Activated naive CD4-positive, alpha-beta T cell treated with anti-CD3 and anti-CD28 coated beads, Interleukin-2, amount 50 U/mL, for 24 hours (primary cell): ENCODE results near the gene KCNE1.

Experiments
- H3K27ac Mint-ChIP-seq: one replicate; pipeline ENCODE4 v1.8.0; 2021; ENCODE audit warnings: mild to moderate bottlenecking, mixed read lengths
- H3K27me3 Mint-ChIP-seq: one replicate; pipeline ENCODE4 v1.8.0; 2021; ENCODE audit warnings: mixed read lengths
- H3K36me3 Mint-ChIP-seq: one replicate; pipeline ENCODE4 v1.8.0; 2021; ENCODE audit warnings: mixed read lengths
- H3K4me1 Mint-ChIP-seq: one replicate; pipeline ENCODE4 v1.8.0; 2021; ENCODE audit warnings: mixed read lengths
- H3K4me3 Mint-ChIP-seq: one replicate; pipeline ENCODE4 v1.8.0; 2021; ENCODE audit warnings: mild to moderate bottlenecking, mixed read lengths
- H3K9me3 Mint-ChIP-seq: one replicate; pipeline ENCODE4 v1.8.0; 2021; ENCODE audit warnings: mixed read lengths

The KCNE1 gene

GRCh38 chr21:34524646-34525601, 12.9 kb upstream of the KCNE1 start:
- peaks cover 46% of the 10 kb centered on the region for H3K4me1 Mint-ChIP-seq
- H3K27ac Mint-ChIP-seq, result peak overlapping the region; percentile 63
- H3K27me3 Mint-ChIP-seq, result no peaks in the 10 kb centered on the region
- H3K9me3 Mint-ChIP-seq, result no peaks in the 10 kb centered on the region
- peaks cover 7% of the 10 kb centered on the region for H3K36me3 Mint-ChIP-seq
- H3K4me3 Mint-ChIP-seq, result no peak overlapping the region

GRCh38 chr21:34523019-34523555, 11.1 kb upstream of the KCNE1 start:
- H3K27me3 Mint-ChIP-seq, result no peaks in the 10 kb centered on the region
- no peaks in the 10 kb centered on the region for H3K9me3 Mint-ChIP-seq
- peaks cover 44% of the 10 kb centered on the region for H3K4me1 Mint-ChIP-seq
- no peak overlapping the region for H3K4me3 Mint-ChIP-seq
- H3K36me3 Mint-ChIP-seq, result peaks cover 7% of the 10 kb centered on the region
- peak overlapping the region; percentile 1 for H3K27ac Mint-ChIP-seq

GRCh38 chr21:34522284-34522683, 10.3 kb upstream of the KCNE1 start:
- no peak overlapping the region for H3K4me3 Mint-ChIP-seq
- peaks cover 44% of the 10 kb centered on the region for H3K4me1 Mint-ChIP-seq
- no peak overlapping the region for H3K27ac Mint-ChIP-seq
- no peaks in the 10 kb centered on the region for H3K9me3 Mint-ChIP-seq
- H3K27me3 Mint-ChIP-seq, result no peaks in the 10 kb centered on the region
- H3K36me3 Mint-ChIP-seq, result peaks cover 11% of the 10 kb centered on the region

GRCh38 chr21:34521561-34521960, 9.6 kb upstream of the KCNE1 start:
- Mint-ChIP-seq H3K27ac (no peak overlapping the region), H3K27me3 (no peaks in the 10 kb centered on the region), H3K4me1 (peaks cover 39% of the 10 kb centered on the region), H3K4me3 (no peak overlapping the region), H3K9me3 (no peaks in the 10 kb centered on the region), H3K36me3 (peaks cover 11% of the 10 kb centered on the region)

- no peak overlapping the region for H3K4me3 Mint-ChIP-seq
Observed at GRCh38 chr21:34520764-34521508, 8.9 kb upstream of the KCNE1 start.

GRCh38 chr21:34520281-34520680, 8.3 kb upstream of the KCNE1 start:
- H3K4me3 Mint-ChIP-seq, result no peak overlapping the region
- no peaks in the 10 kb centered on the region for H3K9me3 Mint-ChIP-seq
- peaks cover 11% of the 10 kb centered on the region for H3K36me3 Mint-ChIP-seq
- H3K27ac Mint-ChIP-seq, result no peak overlapping the region
- H3K4me1 Mint-ChIP-seq, result peaks cover 26% of the 10 kb centered on the region
- no peaks in the 10 kb centered on the region for H3K27me3 Mint-ChIP-seq

More at GRCh38 chr21:34520764-34521508, 8.9 kb upstream of the KCNE1 start:
- H3K4me1 Mint-ChIP-seq, result peaks cover 33% of the 10 kb centered on the region
- no peaks in the 10 kb centered on the region for H3K9me3 Mint-ChIP-seq
- H3K27ac Mint-ChIP-seq, result no peak overlapping the region
- no peaks in the 10 kb centered on the region for H3K27me3 Mint-ChIP-seq
- H3K36me3 Mint-ChIP-seq, result peaks cover 11% of the 10 kb centered on the region

GRCh38 chr21:34519694-34520093, 7.7 kb upstream of the KCNE1 start:
- H3K27me3 Mint-ChIP-seq, result no peaks in the 10 kb centered on the region
- H3K4me3 Mint-ChIP-seq, result no peak overlapping the region
- no peaks in the 10 kb centered on the region for H3K9me3 Mint-ChIP-seq
- H3K4me1 Mint-ChIP-seq, result peaks cover 20% of the 10 kb centered on the region
- H3K27ac Mint-ChIP-seq, result no peak overlapping the region
- H3K36me3 Mint-ChIP-seq, result peaks cover 11% of the 10 kb centered on the region

GRCh38 chr21:34519016-34519415, 7.0 kb upstream of the KCNE1 start:
- peaks cover 16% of the 10 kb centered on the region for H3K4me1 Mint-ChIP-seq
- no peak overlapping the region for H3K4me3 Mint-ChIP-seq
- peaks cover 11% of the 10 kb centered on the region for H3K36me3 Mint-ChIP-seq
- H3K27ac Mint-ChIP-seq, result no peak overlapping the region
- no peaks in the 10 kb centered on the region for H3K27me3 Mint-ChIP-seq
- H3K9me3 Mint-ChIP-seq, result no peaks in the 10 kb centered on the region

GRCh38 chr21:34518301-34518700, 6.3 kb upstream of the KCNE1 start:
- Mint-ChIP-seq H3K36me3 (peaks cover 11% of the 10 kb centered on the region), H3K27ac (no peak overlapping the region), H3K4me1 (peaks cover 16% of the 10 kb centered on the region), H3K9me3 (no peaks in the 10 kb centered on the region), H3K27me3 (no peaks in the 10 kb centered on the region), H3K4me3 (no peak overlapping the region)

GRCh38 chr21:34517491-34518245, 5.7 kb upstream of the KCNE1 start:
- Mint-ChIP-seq H3K4me1 (peaks cover 12% of the 10 kb centered on the region), H3K36me3 (peaks cover 11% of the 10 kb centered on the region), H3K27me3 (no peaks in the 10 kb centered on the region), H3K9me3 (no peaks in the 10 kb centered on the region), H3K4me3 (no peak overlapping the region), H3K27ac (peak overlapping the region; percentile 68)

GRCh38 chr21:34517039-34517438, 5.0 kb upstream of the KCNE1 start:
- peaks cover 12% of the 10 kb centered on the region for H3K4me1 Mint-ChIP-seq
- no peak overlapping the region for H3K27ac Mint-ChIP-seq
- no peak overlapping the region for H3K4me3 Mint-ChIP-seq

GRCh38 chr21:34514576-34515115, 2.6 kb upstream of the KCNE1 start:
- Mint-ChIP-seq H3K27ac (no peak overlapping the region), H3K9me3 (no peaks in the 10 kb centered on the region), H3K27me3 (no peaks in the 10 kb centered on the region), H3K4me3 (no peak overlapping the region), H3K36me3 (peaks cover 7% of the 10 kb centered on the region), H3K4me1 (peaks cover 12% of the 10 kb centered on the region)

More at GRCh38 chr21:34517039-34517438, 5.0 kb upstream of the KCNE1 start:
- Mint-ChIP-seq H3K9me3 (no peaks in the 10 kb centered on the region), H3K36me3 (peaks cover 8% of the 10 kb centered on the region), H3K27me3 (no peaks in the 10 kb centered on the region)

- Mint-ChIP-seq H3K4me1 (peaks cover 12% of the 10 kb centered on the region), H3K36me3 (peaks cover 7% of the 10 kb centered on the region), H3K27me3 (no peaks in the 10 kb centered on the region), H3K4me3 (no peak overlapping the region), H3K9me3 (no peaks in the 10 kb centered on the region), H3K27ac (no peak overlapping the region)
Observed at GRCh38 chr21:34513129-34513675, 1.2 kb upstream of the KCNE1 start.

GRCh38 chr21:34511181-34511580, 829 bp downstream of the KCNE1 start:
- Mint-ChIP-seq H3K27ac (no peak overlapping the region), H3K4me3 (no peak overlapping the region), H3K9me3 (no peaks in the 10 kb centered on the region), H3K36me3 (no peaks in the 10 kb centered on the region), H3K27me3 (no peaks in the 10 kb centered on the region), H3K4me1 (no peaks in the 10 kb centered on the region)
